Cerebellar nuclear complex (tissue), 1 donor: ENCODE results near the gene GK2.
A peak's percentile ranks its signal among the peaks of the same experiment; 100 is the strongest.

ENCODE experiments used
- DNase-seq, 2 experiments: peaks; one replicate each; lab custom pipeline; 2025; lab: John Stamatoyannopoulos, UW

GK2 gene

GRCh38 chr4:79408063-79408462, at the start of gene GK2:
Gene GK2 (minus strand): TSS chr4:79408228. CDS start chr4:79408200, 28 bp downstream.
- DNase-seq, result no peak

- no peak for DNase-seq
Observed at GRCh38 chr4:79455216-79455615, 47.2 kb upstream of the GK2 start.

GRCh38 chr4:79454656-79455055, 46.6 kb upstream of the GK2 start:
- DNase-seq, result no peak

GRCh38 chr4:79450053-79450452, 42.0 kb upstream of the GK2 start:
- no peak for DNase-seq

GRCh38 chr4:79446145-79446544, 38.1 kb upstream of the GK2 start:
- DNase-seq, result no peak

- DNase-seq, result no peak
Observed at GRCh38 chr4:79445371-79445781, 37.3 kb upstream of the GK2 start.

- DNase-seq, result no peak
Observed at GRCh38 chr4:79442422-79442821, 34.4 kb upstream of the GK2 start.

GRCh38 chr4:79439489-79439888, 31.5 kb upstream of the GK2 start:
- no peak for DNase-seq

- no peak for DNase-seq
Observed at GRCh38 chr4:79431839-79432238, 23.8 kb upstream of the GK2 start.

GRCh38 chr4:79429113-79429903, 21.3 kb upstream of the GK2 start:
- DNase-seq, result no peak

GRCh38 chr4:79426989-79427388, 19.0 kb upstream of the GK2 start:
- DNase-seq, result no peak

- DNase-seq, result no peak
Observed at GRCh38 chr4:79425586-79425985, 17.6 kb upstream of the GK2 start.

- DNase-seq, result no peak
Observed at GRCh38 chr4:79421483-79421882, 13.5 kb upstream of the GK2 start.

GRCh38 chr4:79413886-79414285, 5.9 kb upstream of the GK2 start:
- no peak for DNase-seq

GRCh38 chr4:79413032-79413885, 5.2 kb upstream of the GK2 start:
- DNase-seq, result peak in 1 of 2 experiments; percentile 14

GRCh38 chr4:79404666-79405065, 3.4 kb downstream of the GK2 start:
- no peak for DNase-seq

GRCh38 chr4:79403356-79403755, 4.7 kb downstream of the GK2 start:
- no peak for DNase-seq

GRCh38 chr4:79402332-79402851, 5.6 kb downstream of the GK2 start:
- no peak for DNase-seq

- no peak for DNase-seq
Observed at GRCh38 chr4:79399076-79399475, 9.0 kb downstream of the GK2 start.

- DNase-seq, result no peak
Observed at GRCh38 chr4:79397951-79398350, 10.1 kb downstream of the GK2 start.

- no peak for DNase-seq
Observed at GRCh38 chr4:79396794-79397193, 11.2 kb downstream of the GK2 start.

GRCh38 chr4:79395841-79396240, 12.2 kb downstream of the GK2 start:
- DNase-seq, result no peak

GRCh38 chr4:79390890-79391289, 17.1 kb downstream of the GK2 start:
- no peak for DNase-seq
